ENCODE results near the gene CHAF1B.
"Not testable (repeated sequence)": the region's sequence is repeated elsewhere in the genome, so short reads cannot be mapped to it uniquely, and the experiment has no call there.

Gene CHAF1B

DNA sequence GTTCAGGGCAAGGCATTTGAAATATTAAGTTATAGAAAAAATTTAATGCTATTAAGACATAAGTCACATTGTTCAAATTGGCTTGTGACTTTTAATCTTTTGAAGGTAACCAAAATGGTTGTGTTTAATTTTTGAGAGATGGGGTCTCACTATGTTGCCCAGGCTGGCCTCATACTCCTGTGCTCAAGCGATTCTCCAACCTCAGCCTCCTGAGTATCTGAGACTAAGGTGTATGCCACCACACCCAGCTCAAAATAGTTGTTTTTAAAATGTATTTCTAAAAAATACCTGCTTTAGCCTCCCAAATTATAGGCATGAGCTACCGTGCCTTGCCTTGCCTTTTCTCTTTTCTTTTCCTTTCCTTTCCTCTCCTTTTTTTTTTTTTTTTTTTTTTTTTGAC, 26.0 kb upstream of the CHAF1B start:
- no peaks in the 10 kb centered on the region for H3K4me1 ChIP-seq (ENCODE audit: control insufficient read depth, insufficient read depth, low read length)
- no peaks in the 10 kb centered on the region for H3K9me3 ChIP-seq (ENCODE audit: control insufficient read depth, insufficient read depth, low read length)
- no peak overlapping the region for H3K9ac ChIP-seq (ENCODE audit: low read depth, low read length)
- no peaks in the 10 kb centered on the region for H3K27me3 ChIP-seq (ENCODE audit: control insufficient read depth, insufficient read depth, low read length)
- H3K36me3 ChIP-seq (ENCODE audit: control insufficient read depth, insufficient read depth, low read length), result peaks cover 18% of the 10 kb centered on the region
- no peak overlapping the region for H3K4me3 ChIP-seq (ENCODE audit: low read depth, low read length)

DNA sequence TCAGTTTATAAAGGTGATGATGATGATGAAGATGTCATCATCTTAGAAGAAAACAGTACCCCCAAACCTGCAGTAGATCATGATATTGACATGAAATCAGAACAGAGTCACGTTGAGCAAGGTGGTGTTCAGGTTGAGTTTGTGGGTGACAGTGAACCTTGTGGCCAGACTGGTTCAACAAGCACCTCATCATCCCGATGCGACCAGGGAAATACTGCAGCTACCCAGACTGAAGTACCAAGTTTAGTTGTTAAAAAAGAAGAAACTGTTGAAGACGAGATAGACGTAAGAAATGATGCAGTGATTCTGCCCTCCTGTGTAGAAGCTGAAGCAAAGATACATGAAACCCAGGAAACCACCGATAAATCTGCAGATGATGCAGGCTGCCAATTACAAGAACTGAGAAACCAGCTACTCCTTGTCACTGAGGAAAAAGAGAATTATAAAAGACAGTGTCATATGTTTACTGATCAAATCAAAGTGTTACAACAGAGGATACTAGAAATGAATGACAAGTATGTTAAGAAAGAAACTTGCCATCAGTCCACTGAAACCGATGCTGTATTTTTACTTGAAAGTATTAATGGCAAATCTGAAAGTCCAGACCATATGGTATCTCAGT, 16.0 kb upstream of the CHAF1B start:
- Histone ChIP-seq H3K36me3 (ENCODE audit: control insufficient read depth, insufficient read depth, low read length) (peaks cover 27% of the 10 kb centered on the region), H3K4me1 (ENCODE audit: control insufficient read depth, insufficient read depth, low read length) (no peaks in the 10 kb centered on the region)

DNA sequence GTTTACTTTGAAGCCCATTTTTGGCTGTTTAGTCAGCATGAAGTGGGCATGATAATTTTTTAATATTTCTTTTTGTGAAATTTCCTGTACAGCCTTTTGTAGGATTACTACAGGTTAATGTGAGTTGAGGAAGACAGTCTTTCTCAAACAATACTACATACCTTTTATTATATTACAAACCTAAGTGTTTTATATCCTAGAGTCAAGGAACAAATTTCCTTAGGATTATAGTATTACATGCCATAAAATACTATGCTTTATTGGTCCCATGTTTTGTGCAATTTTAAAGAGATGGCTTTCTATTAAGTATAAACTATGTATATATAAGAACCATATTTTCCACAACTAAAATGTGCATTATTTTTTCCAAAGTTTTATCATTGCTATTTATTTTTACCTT, 9.2 kb upstream of the CHAF1B start:
- Histone ChIP-seq H3K27me3 (ENCODE audit: control insufficient read depth, insufficient read depth, low read length) (no peaks in the 10 kb centered on the region), H3K9me3 (ENCODE audit: control insufficient read depth, insufficient read depth, low read length) (no peaks in the 10 kb centered on the region), H3K4me3 (ENCODE audit: low read depth, low read length) (no peak overlapping the region), H3K9ac (ENCODE audit: low read depth, low read length) (no peak overlapping the region), H3K4me1 (ENCODE audit: control insufficient read depth, insufficient read depth, low read length) (no peaks in the 10 kb centered on the region), H3K36me3 (ENCODE audit: control insufficient read depth, insufficient read depth, low read length) (peaks cover 9% of the 10 kb centered on the region)

More for the DNA sequence above, 16.0 kb upstream of the CHAF1B start:
- Histone ChIP-seq H3K27me3 (ENCODE audit: control insufficient read depth, insufficient read depth, low read length) (no peaks in the 10 kb centered on the region), H3K4me3 (ENCODE audit: low read depth, low read length) (no peak overlapping the region), H3K9me3 (ENCODE audit: control insufficient read depth, insufficient read depth, low read length) (no peaks in the 10 kb centered on the region), H3K9ac (ENCODE audit: low read depth, low read length) (no peak overlapping the region)

DNA sequence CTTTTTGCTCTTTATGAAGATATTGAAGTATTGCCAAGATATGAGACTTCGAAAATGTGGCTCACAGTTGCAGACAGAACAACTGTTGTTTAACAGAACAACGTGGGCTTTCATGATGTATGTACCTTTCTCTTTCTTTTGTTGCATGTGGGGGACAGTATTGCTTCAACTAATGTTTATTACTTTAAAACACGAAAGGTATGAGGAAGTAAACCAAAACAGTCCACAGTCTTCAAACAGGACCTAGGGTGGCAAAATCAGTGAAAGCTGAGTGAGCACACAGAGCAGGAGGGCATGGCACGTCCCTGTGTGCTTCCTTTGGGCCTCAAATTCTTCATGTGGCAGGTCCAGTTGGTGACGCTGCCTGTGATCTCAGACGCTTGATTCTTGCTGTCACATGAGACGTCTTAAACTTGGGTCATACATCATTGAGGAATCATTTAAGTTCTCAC, 7.8 kb upstream of the CHAF1B start:
- peaks cover 4% of the 10 kb centered on the region for H3K36me3 ChIP-seq (ENCODE audit: control insufficient read depth, insufficient read depth, low read length)
- no peaks in the 10 kb centered on the region for H3K9me3 ChIP-seq (ENCODE audit: control insufficient read depth, insufficient read depth, low read length)
- no peaks in the 10 kb centered on the region for H3K4me1 ChIP-seq (ENCODE audit: control insufficient read depth, insufficient read depth, low read length)
- H3K27me3 ChIP-seq (ENCODE audit: control insufficient read depth, insufficient read depth, low read length), result no peaks in the 10 kb centered on the region
- no peak overlapping the region for H3K9ac ChIP-seq (ENCODE audit: low read depth, low read length)
- H3K4me3 ChIP-seq (ENCODE audit: low read depth, low read length), result no peak overlapping the region

DNA sequence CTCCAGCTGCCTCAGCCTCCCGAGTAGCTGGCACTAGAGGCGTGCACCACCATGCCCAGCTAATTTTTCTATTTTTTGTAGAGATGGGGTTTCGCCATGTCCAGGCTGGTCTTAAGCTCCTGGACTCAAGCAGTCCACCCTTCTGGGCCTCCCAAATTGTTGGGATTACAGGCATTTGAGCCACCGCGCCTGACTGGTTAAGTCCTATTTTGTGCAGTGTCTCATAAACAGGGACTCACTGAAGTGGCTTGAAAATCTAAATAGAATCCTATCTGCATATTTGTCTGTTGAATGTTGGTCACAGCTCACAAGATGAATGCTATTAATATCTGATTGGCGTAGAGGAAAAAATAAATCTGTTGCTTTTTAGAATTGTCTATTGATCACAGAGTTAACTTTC, 5.9 kb upstream of the CHAF1B start:
- no peaks in the 10 kb centered on the region for H3K9me3 ChIP-seq (ENCODE audit: control insufficient read depth, insufficient read depth, low read length)
- H3K4me1 ChIP-seq (ENCODE audit: control insufficient read depth, insufficient read depth, low read length), result no peaks in the 10 kb centered on the region

DNA sequence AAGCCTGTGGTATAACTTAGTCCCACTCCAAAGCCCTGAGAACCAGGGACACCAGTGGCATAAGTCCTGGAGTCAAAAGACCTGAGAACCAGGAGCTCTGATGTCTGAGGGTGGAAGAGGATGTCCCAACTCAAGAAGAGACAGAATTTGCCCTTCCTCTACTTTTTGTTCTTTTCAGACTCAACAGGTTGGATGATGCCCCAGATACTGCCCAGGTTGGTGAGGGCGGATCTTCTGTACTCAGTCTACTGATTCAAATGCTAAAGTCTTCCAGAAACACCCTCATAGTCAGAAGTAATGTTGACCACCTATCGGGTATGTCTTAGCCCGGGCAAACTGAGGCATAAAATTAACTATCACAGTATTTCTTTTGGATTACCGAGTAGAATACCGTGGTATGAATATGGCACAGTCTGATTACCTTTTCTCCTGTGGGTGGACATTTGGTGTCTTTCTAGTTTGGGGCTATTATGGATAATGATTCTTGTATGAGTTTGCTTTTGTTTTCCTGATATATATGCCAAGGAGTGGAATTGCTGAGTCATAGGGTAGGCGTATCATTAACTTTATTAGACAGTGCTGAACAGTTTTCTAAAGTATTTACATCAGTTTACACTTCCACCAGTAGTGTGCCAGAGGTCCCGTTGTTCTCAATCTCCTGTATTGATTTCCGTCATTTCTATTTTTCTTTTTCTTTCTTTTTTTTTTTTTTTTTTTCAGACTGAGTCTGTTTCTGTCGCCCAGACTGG, 3.2 kb upstream of the CHAF1B start:
- Histone ChIP-seq H3K36me3 (ENCODE audit: control insufficient read depth, insufficient read depth, low read length) (no peaks in the 10 kb centered on the region), H3K4me1 (ENCODE audit: control insufficient read depth, insufficient read depth, low read length) (no peaks in the 10 kb centered on the region), H3K27me3 (ENCODE audit: control insufficient read depth, insufficient read depth, low read length) (no peaks in the 10 kb centered on the region), H3K4me3 (ENCODE audit: low read depth, low read length) (no peak overlapping the region), H3K9me3 (ENCODE audit: control insufficient read depth, insufficient read depth, low read length) (no peaks in the 10 kb centered on the region), H3K9ac (ENCODE audit: low read depth, low read length) (no peak overlapping the region)

More for the DNA sequence above, 5.9 kb upstream of the CHAF1B start:
- Histone ChIP-seq H3K36me3 (ENCODE audit: control insufficient read depth, insufficient read depth, low read length) (no peaks in the 10 kb centered on the region), H3K27me3 (ENCODE audit: control insufficient read depth, insufficient read depth, low read length) (no peaks in the 10 kb centered on the region), H3K4me3 (ENCODE audit: low read depth, low read length) (no peak overlapping the region), H3K9ac (ENCODE audit: low read depth, low read length) (no peak overlapping the region)

DNA sequence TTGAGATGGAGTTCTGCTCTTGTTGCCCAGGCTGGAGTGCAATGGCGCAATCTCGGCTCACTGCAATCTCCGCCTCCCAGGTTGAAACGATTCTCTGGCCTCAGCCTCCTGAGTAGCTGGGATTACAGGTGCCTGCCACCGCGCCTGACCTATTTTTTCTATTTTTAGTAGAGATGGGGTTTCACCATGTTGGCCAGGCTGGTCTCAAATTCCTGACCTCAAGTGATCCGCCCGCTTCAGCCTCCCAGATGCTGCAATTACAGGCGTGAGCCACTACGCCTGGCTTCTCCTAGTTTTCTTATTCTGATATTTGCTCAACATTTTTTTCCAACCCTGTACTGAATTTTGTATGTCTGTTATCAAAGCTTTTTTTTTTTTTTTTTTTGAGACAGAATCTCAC, 2.5 kb upstream of the CHAF1B start:
- not testable (repeated sequence) for H3K27me3 ChIP-seq (ENCODE audit: control insufficient read depth, insufficient read depth, low read length); H3K36me3 ChIP-seq (ENCODE audit: control insufficient read depth, insufficient read depth, low read length); H3K9ac ChIP-seq (ENCODE audit: low read depth, low read length); H3K4me1 ChIP-seq (ENCODE audit: control insufficient read depth, insufficient read depth, low read length); H3K4me3 ChIP-seq (ENCODE audit: low read depth, low read length); H3K9me3 ChIP-seq (ENCODE audit: control insufficient read depth, insufficient read depth, low read length)

DNA sequence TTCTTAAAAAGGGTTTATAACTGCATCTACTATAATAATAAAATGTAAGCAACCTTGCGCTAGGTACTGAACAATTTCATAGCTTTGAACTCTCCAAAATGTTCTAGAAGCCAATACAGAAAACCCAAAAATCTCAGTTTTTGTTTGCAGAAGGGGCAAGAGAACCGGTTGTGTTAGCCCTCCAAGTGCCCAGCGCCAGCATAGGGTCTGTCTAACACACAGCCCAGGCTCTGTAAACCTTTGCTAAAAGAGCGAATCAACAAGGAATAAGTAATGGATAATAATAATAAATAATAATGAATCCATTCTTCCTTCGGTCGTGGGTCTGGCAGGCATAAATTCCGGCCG, 333 bp upstream of the CHAF1B start:
- no peaks in the 10 kb centered on the region for H3K36me3 ChIP-seq (ENCODE audit: control insufficient read depth, insufficient read depth, low read length)
- peak overlapping the region; percentile 35 for H3K4me3 ChIP-seq (ENCODE audit: low read depth, low read length)
- peaks cover 3% of the 10 kb centered on the region for H3K4me1 ChIP-seq (ENCODE audit: control insufficient read depth, insufficient read depth, low read length)
- no peaks in the 10 kb centered on the region for H3K9me3 ChIP-seq (ENCODE audit: control insufficient read depth, insufficient read depth, low read length)
- H3K9ac ChIP-seq (ENCODE audit: low read depth, low read length), result no peak overlapping the region
- no peaks in the 10 kb centered on the region for H3K27me3 ChIP-seq (ENCODE audit: control insufficient read depth, insufficient read depth, low read length)

DNA sequence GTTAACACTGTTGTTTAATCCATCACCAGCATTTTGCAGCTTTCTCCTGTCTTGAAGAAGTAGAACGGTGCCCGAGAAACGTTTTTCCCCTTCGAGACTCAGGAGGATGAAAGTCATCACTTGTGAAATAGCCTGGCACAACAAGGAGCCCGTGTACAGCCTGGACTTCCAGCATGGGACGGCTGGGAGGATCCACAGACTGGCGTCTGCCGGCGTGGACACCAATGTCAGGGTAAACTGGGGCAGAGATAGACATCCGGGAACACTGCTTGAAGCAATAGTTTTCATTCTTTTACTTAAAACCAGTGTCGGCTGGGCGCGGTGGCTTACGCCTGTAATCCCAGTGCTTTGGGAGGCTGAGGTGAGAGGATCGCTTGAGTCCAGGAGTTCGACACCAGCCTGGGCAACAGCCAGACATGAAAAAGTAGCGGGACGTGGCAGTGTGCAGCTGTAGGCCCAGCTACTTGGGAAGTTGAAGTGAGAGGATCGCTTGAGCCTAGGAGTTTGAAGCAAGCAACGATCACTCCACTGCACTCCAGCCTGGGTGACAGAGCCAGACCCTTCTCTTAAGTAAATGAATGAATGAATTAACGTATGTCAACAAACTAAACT, 945 bp downstream of the CHAF1B start:
- H3K27me3 ChIP-seq (ENCODE audit: control insufficient read depth, insufficient read depth, low read length), result no peaks in the 10 kb centered on the region
- peaks cover 3% of the 10 kb centered on the region for H3K36me3 ChIP-seq (ENCODE audit: control insufficient read depth, insufficient read depth, low read length)
- no peak overlapping the region for H3K9ac ChIP-seq (ENCODE audit: low read depth, low read length)
- no peaks in the 10 kb centered on the region for H3K9me3 ChIP-seq (ENCODE audit: control insufficient read depth, insufficient read depth, low read length)
- H3K4me1 ChIP-seq (ENCODE audit: control insufficient read depth, insufficient read depth, low read length), result peaks cover 3% of the 10 kb centered on the region
- peak overlapping the region; percentile 68 for H3K4me3 ChIP-seq (ENCODE audit: low read depth, low read length)

DNA sequence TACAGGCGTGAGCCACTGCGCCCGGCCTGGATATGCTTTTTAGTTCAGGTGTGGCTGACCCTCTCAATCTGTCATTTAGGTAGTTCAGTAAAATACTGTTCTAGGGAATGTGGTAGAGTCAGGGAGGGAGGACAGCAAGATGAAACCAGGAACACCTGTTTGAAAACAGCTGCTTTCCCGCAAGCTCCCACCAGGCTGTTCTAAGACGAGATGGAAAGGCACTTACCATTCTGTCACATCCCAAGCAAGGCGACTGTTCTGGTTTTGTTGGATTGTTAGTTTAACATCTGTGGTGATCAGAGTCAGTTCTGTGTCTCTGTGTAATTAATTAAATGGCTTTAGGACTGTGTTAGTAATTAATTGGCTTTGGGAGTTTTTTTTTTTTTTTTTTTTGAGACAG, 2.9 kb downstream of the CHAF1B start:
- Histone ChIP-seq H3K36me3 (ENCODE audit: control insufficient read depth, insufficient read depth, low read length) (peaks cover 5% of the 10 kb centered on the region), H3K9me3 (ENCODE audit: control insufficient read depth, insufficient read depth, low read length) (no peaks in the 10 kb centered on the region), H3K4me3 (ENCODE audit: low read depth, low read length) (no peak overlapping the region), H3K4me1 (ENCODE audit: control insufficient read depth, insufficient read depth, low read length) (peaks cover 3% of the 10 kb centered on the region), H3K9ac (ENCODE audit: low read depth, low read length) (no peak overlapping the region), H3K27me3 (ENCODE audit: control insufficient read depth, insufficient read depth, low read length) (no peaks in the 10 kb centered on the region)

DNA sequence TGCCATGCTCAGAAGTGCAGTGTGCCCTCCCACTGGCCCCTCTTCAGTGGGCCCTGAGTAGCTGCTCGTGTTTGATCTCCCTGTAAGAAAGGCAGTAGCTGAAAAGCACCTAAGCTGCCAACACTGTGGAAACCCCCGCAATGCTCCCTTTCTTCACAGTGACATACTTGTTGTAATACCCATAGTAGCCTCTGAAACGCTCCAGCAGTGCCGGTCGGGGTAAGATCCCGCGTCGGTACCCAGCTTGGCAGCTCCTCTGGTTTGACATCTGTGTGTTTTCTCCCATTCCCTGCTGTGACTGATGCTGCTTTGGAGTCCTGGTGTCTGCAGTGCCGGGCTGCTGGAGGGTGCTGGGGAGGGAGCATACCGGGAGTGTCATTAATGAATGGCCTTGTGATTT, 3.6 kb downstream of the CHAF1B start:
- H3K27me3 ChIP-seq (ENCODE audit: control insufficient read depth, insufficient read depth, low read length), result no peaks in the 10 kb centered on the region
- H3K4me3 ChIP-seq (ENCODE audit: low read depth, low read length), result no peak overlapping the region
- peaks cover 5% of the 10 kb centered on the region for H3K36me3 ChIP-seq (ENCODE audit: control insufficient read depth, insufficient read depth, low read length)
- no peaks in the 10 kb centered on the region for H3K9me3 ChIP-seq (ENCODE audit: control insufficient read depth, insufficient read depth, low read length)
- peaks cover 3% of the 10 kb centered on the region for H3K4me1 ChIP-seq (ENCODE audit: control insufficient read depth, insufficient read depth, low read length)
- H3K9ac ChIP-seq (ENCODE audit: low read depth, low read length), result no peak overlapping the region

DNA sequence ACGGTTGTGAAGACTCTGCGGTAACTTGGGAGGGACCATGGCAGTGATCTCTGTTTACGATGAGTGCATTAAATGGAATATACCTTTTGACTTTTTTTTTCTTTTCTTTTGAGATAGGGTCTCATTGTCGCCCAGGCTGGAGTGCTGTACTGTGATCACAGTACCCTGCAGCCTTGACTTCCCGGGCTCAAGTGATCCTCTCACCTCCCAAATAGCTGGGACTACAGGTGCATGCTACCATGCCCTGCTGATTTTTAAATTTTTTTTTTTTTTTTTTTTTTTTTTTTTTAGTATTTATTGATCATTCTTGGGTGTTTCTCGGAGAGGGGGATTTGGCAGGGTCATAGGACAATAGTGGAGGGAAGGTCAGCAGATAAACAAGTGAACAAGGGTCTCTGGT, 6.5 kb downstream of the CHAF1B start:
- H3K4me1 ChIP-seq (ENCODE audit: control insufficient read depth, insufficient read depth, low read length); H3K9me3 ChIP-seq (ENCODE audit: control insufficient read depth, insufficient read depth, low read length); H3K4me3 ChIP-seq (ENCODE audit: low read depth, low read length); H3K36me3 ChIP-seq (ENCODE audit: control insufficient read depth, insufficient read depth, low read length); H3K9ac ChIP-seq (ENCODE audit: low read depth, low read length); H3K27me3 ChIP-seq (ENCODE audit: control insufficient read depth, insufficient read depth, low read length): not testable (repeated sequence)

All from iPS-15b (cell line).